GM19452 (cell line): ENCODE measurements around the gene VPS4B.
"Not testable (repeated sequence)": the region's sequence is repeated elsewhere in the genome, so short reads cannot be mapped to it uniquely, and the experiment has no call there.

Experiments used
- ATAC-seq: cut with Tn5 transposase; IDR thresholded peaks from one replicate; pipeline ENCODE4 v1.9.1; 2021; ENCODE audit not compliant: unreplicated experiment

Gene VPS4B

GRCh38 chr18:63422087-63422863, at the start of gene VPS4B:
VPS4B (minus strand) TSS chr18:63422476; CDS start chr18:63422259, 217 bp downstream.
- ATAC-seq: peak; percentile 97

GRCh38 chr18:63470751-63471150, 48.5 kb upstream of the VPS4B start:
- no peak for ATAC-seq

- no peak for ATAC-seq
These were observed 46.3 kb upstream of the VPS4B start for GRCh38 chr18:63468575-63468974.

- no peak for ATAC-seq
These were observed 45.4 kb upstream of the VPS4B start for GRCh38 chr18:63467699-63468098.

- no peak for ATAC-seq
These were observed 42.8 kb upstream of the VPS4B start for GRCh38 chr18:63465059-63465458.

- ATAC-seq: no peak
These were observed 42.2 kb upstream of the VPS4B start for GRCh38 chr18:63464434-63464833.

- ATAC-seq: no peak
These were observed 38.1 kb upstream of the VPS4B start for GRCh38 chr18:63460414-63460813.

GRCh38 chr18:63457977-63458376, 35.7 kb upstream of the VPS4B start:
- no peak for ATAC-seq

GRCh38 chr18:63454497-63454896, 32.2 kb upstream of the VPS4B start:
- no peak for ATAC-seq

GRCh38 chr18:63452751-63453150, 30.5 kb upstream of the VPS4B start:
- ATAC-seq: not testable (repeated sequence)

GRCh38 chr18:63451799-63452660, 29.8 kb upstream of the VPS4B start:
- no peak for ATAC-seq

- ATAC-seq: no peak
These were observed 27.1 kb upstream of the VPS4B start for GRCh38 chr18:63449426-63449825.

GRCh38 chr18:63447066-63447465, 24.8 kb upstream of the VPS4B start:
- no peak for ATAC-seq

GRCh38 chr18:63446266-63446665, 24.0 kb upstream of the VPS4B start:
- no peak for ATAC-seq

GRCh38 chr18:63445037-63445436, 22.8 kb upstream of the VPS4B start:
- no peak for ATAC-seq

GRCh38 chr18:63444580-63444979, 22.3 kb upstream of the VPS4B start:
- ATAC-seq: peak; percentile 61

GRCh38 chr18:63443829-63444228, 21.6 kb upstream of the VPS4B start:
- ATAC-seq: no peak

- no peak for ATAC-seq
These were observed 18.6 kb upstream of the VPS4B start for GRCh38 chr18:63440881-63441280.

- no peak for ATAC-seq
These were observed 17.9 kb upstream of the VPS4B start for GRCh38 chr18:63440219-63440618.

GRCh38 chr18:63439334-63439733, 17.1 kb upstream of the VPS4B start:
- ATAC-seq: no peak

- ATAC-seq: no peak
These were observed 15.9 kb upstream of the VPS4B start for GRCh38 chr18:63438181-63438580.

GRCh38 chr18:63433334-63433866, 11.1 kb upstream of the VPS4B start:
- no peak for ATAC-seq
